Placental epithelial cell (primary cell): ENCODE data around the gene SLC30A2. TPM values are rescaled to one million over a fixed set of nuclear protein-coding genes. Genes with fewer than 3 reads are reported as not detected.

Experiments used
- small RNA-seq: library from RNA; depleted of rRNA; stranded (forward); fragments of <200 nt; gene quantifications from one replicate; pipeline ENCODE3, GENCODE V24; 2012
- total RNA-seq: library from RNA; depleted of rRNA; stranded (reverse); fragments of >200 nt; gene quantifications from 2 replicates; pipeline ENCODE4 v1.2.3, GENCODE V29; 2012

The SLC30A2 gene, protein sequence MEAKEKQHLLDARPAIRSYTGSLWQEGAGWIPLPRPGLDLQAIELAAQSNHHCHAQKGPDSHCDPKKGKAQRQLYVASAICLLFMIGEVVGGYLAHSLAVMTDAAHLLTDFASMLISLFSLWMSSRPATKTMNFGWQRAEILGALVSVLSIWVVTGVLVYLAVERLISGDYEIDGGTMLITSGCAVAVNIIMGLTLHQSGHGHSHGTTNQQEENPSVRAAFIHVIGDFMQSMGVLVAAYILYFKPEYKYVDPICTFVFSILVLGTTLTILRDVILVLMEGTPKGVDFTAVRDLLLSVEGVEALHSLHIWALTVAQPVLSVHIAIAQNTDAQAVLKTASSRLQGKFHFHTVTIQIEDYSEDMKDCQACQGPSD
- total RNA-seq = 2.2 and 16.9 TPM in 2 replicates

GRCh38 chr1:26045722-26046245 is at the start of gene SLC30A2:
Gene SLC30A2, minus strand, starts transcription at chr1:26046118. Its CDS starts 222 bp downstream, at chr1:26045896.

DNA sequence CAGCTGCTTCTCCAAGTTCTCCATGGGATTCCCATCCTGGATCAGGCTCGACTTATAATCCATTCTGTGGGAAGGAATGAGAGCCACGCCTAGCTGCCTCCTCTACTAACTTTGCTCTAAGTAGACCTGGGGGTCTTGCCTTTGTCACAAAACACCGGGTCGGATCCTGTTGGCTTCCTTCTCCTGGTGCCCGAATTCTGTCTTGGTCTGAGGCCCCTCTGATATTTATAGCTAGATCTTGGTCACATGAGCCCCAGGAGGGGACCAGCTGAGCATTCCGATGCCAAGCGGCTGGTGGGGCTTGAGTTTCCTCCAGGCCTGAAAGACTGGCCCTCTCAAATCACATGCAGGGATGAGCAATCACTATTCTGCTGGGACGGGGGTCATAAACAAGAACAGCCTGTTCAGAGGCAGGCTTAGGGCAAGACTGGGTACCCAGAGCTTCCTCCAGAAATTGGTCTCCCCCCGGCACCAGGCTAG is 21.6 kb upstream of the SLC30A2 start, which contains the start of gene TRIM63:
TRIM63 (minus strand) TSS at position 199 of the 480 bp plus-strand sequence; CDS start at position 63, 136 bp downstream.

GRCh38 chr1:26021647-26022403 is 24.1 kb downstream of the SLC30A2 start, which contains the start of gene EXTL1:
Gene EXTL1, plus strand, starts transcription at chr1:26021775. Its CDS starts 872 bp downstream, at chr1:26022647.

GRCh38 chr1:25997828-25998761 is 47.8 kb downstream of the SLC30A2 start, which contains the start of gene PAFAH2:
Gene PAFAH2, minus strand, starts transcription at chr1:25998063. Its CDS starts 7,247 bp downstream, at chr1:25990816.

Small RNA genes lying within 50 kb of the gene (small RNA-seq; reads per million reads assigned to genes)
- gene RF00283 = not detected
- not detected for gene RF00492

Other genes with a start within 250 kb of the SLC30A2 start
- 14.1 and 25.4 TPM in 2 replicates for gene SELENON, start 245.9 kb downstream of the SLC30A2 start, total RNA-seq
- 66.3 and 66.4 TPM in 2 replicates for gene MTFR1L, start 226.2 kb downstream of the SLC30A2 start, total RNA-seq
- 1.2 and 1.8 TPM in 2 replicates for gene AUNIP, start 186.7 kb downstream of the SLC30A2 start, total RNA-seq
- 33.5 and 51.4 TPM in 2 replicates for gene PAQR7, start 170.4 kb downstream of the SLC30A2 start, total RNA-seq
- 67.9 and 81.9 TPM in 2 replicates for gene STMN1, start 139.7 kb downstream of the SLC30A2 start, total RNA-seq
- 8.5 and 9.4 TPM in 2 replicates for gene PAFAH2, start 48.1 kb downstream of the SLC30A2 start, total RNA-seq
- gene EXTL1, start 24.3 kb downstream of the SLC30A2 start, total RNA-seq = 4.7 and 6.7 TPM in 2 replicates
- 0.11 and 13.0 TPM in 2 replicates for gene TRIM63, start 21.5 kb upstream of the SLC30A2 start, total RNA-seq
- gene PDIK1L, start 65.7 kb upstream of the SLC30A2 start, total RNA-seq = 3.6 and 3.9 TPM in 2 replicates
- gene FAM110D, start 113.0 kb upstream of the SLC30A2 start, total RNA-seq = not detected in 2 replicates
- gene C1orf232, start 122.8 kb upstream of the SLC30A2 start, total RNA-seq = not detected in 2 replicates
- gene ZNF593, start 123.8 kb upstream of the SLC30A2 start, total RNA-seq = 26.9 and 40.8 TPM in 2 replicates
- gene ZNF593OS, start 125.7 kb upstream of the SLC30A2 start, total RNA-seq = under 0.01 TPM in 1 of 2 replicates, not detected in the other
- gene CNKSR1, start 131.4 kb upstream of the SLC30A2 start, total RNA-seq = 39.3 and 46.1 TPM in 2 replicates
- gene CATSPER4, start 144.5 kb upstream of the SLC30A2 start, total RNA-seq = under 0.01 TPM in 1 of 2 replicates, not detected in the other
- gene CEP85, start 188.1 kb upstream of the SLC30A2 start, total RNA-seq = 9.1 and 15.3 TPM in 2 replicates
- 19.6 and 37.8 TPM in 2 replicates for gene SH3BGRL3, start 234.0 kb upstream of the SLC30A2 start, total RNA-seq